SK-N-MC (cell line): ENCODE measurements around the gene LHFPL6.

Source experiments
- DNase-seq: peaks from one replicate; pipeline ENCODE4 v3.0.0-alpha.2; 2011; ENCODE audit warnings: low read depth, low spot score
- H3K27ac ChIP-seq: fragments of 200-600 bp; sonication (generic); 2 replicates; pipeline ENCODE4 v1.5.1; 2016; ENCODE audit warnings: mixed run types
- H3K36me3 ChIP-seq: fragments of 200-600 bp; sonication (generic); 2 replicates; pipeline ENCODE4 v1.6.1; 2017; ENCODE audit warnings: antibody characterized with exemption, low read length, mixed read lengths; ENCODE audit not compliant: insufficient read depth
- H3K4me3 ChIP-seq: fragments of 200-600 bp; sonication (generic); 2 replicates; pipeline ENCODE4 v1.5.1; 2016
- H3K9ac ChIP-seq: fragments of 200-600 bp; sonication (generic); 2 replicates; pipeline ENCODE4 v1.8.0; 2017; ENCODE audit warnings: mixed run types, mixed read lengths; ENCODE audit not compliant: insufficient read length
- H3K9me3 ChIP-seq: fragments of 200-600 bp; sonication (generic); 2 replicates; pipeline ENCODE4 v1.6.1; 2017; ENCODE audit warnings: low read depth, mild to moderate bottlenecking, antibody characterized with exemption, low read length, moderate library complexity, mixed read lengths
- EZH2 ChIP-seq: fragments of 200-600 bp; sonication (generic); IDR thresholded peaks from one replicate; pipeline ENCODE4 v1.6.1; 2017; ENCODE audit warnings: antibody characterized with exemption
- FOXP2 ChIP-seq: optimal IDR thresholded peaks from 2 replicates; pipeline ENCODE3; 2011; ENCODE audit warnings: mild to moderate bottlenecking, moderate library complexity; ENCODE audit not compliant: insufficient read depth; ENCODE audit errors: extremely low read length, control extremely low read depth
- POLR2AphosphoS5 ChIP-seq: IDR thresholded peaks from 2 replicates; pipeline ENCODE4 v1.6.1; 2012; ENCODE audit warnings: mild to moderate bottlenecking, low read depth, low read length, borderline replicate concordance

Gene LHFPL6

GRCh38 chr13:39509616-39510315, 93.2 kb downstream of the LHFPL6 start:
- Histone ChIP-seq H3K36me3 (no peaks in the 10 kb centered on the region), H3K27ac (no peak overlapping the region), H3K9me3 (no peaks in the 10 kb centered on the region), H3K4me3 (no peak overlapping the region), H3K9ac (no peak overlapping the region)
- no peak for TF ChIP-seq POLR2AphosphoS5
- no peak for TF ChIP-seq FOXP2
- no peak for TF ChIP-seq EZH2
- DNase-seq, result no peak

GRCh38 chr13:39506559-39507390, 96.2 kb downstream of the LHFPL6 start:
- no peaks in the 10 kb centered on the region for H3K9me3 ChIP-seq
- H3K9ac ChIP-seq, result no peak overlapping the region
- no peak overlapping the region for H3K27ac ChIP-seq
- no peaks in the 10 kb centered on the region for H3K36me3 ChIP-seq
- DNase-seq, result no peak
- no peak overlapping the region for H3K4me3 ChIP-seq
- no peak for TF ChIP-seq POLR2AphosphoS5
- no peak for TF ChIP-seq FOXP2
- TF ChIP-seq EZH2, result no peak

- Histone ChIP-seq H3K4me3 (no peak overlapping the region), H3K9me3 (no peaks in the 10 kb centered on the region), H3K27ac (no peak overlapping the region), H3K9ac (no peak overlapping the region), H3K36me3 (no peaks in the 10 kb centered on the region)
- no peak for TF ChIP-seq EZH2
- TF ChIP-seq FOXP2, result no peak
- no peak for TF ChIP-seq POLR2AphosphoS5
- no peak for DNase-seq
These were observed 97.8 kb downstream of the LHFPL6 start for GRCh38 chr13:39505151-39505550.

- H3K9ac ChIP-seq, result no peak overlapping the region
- TF ChIP-seq EZH2 (no peak), FOXP2 (no peak), POLR2AphosphoS5 (no peak)
- H3K4me3 ChIP-seq, result no peak overlapping the region
- no peaks in the 10 kb centered on the region for H3K9me3 ChIP-seq
- no peak for DNase-seq
- H3K36me3 ChIP-seq, result no peaks in the 10 kb centered on the region
- H3K27ac ChIP-seq, result no peak overlapping the region
These were observed 99.9 kb downstream of the LHFPL6 start for GRCh38 chr13:39503048-39503447.

GRCh38 chr13:39501702-39502324, 101.2 kb downstream of the LHFPL6 start:
- no peak for TF ChIP-seq EZH2
- no peak for TF ChIP-seq FOXP2
- TF ChIP-seq POLR2AphosphoS5, result no peak
- Histone ChIP-seq H3K9me3 (no peaks in the 10 kb centered on the region), H3K27ac (no peak overlapping the region), H3K4me3 (no peak overlapping the region), H3K9ac (no peak overlapping the region), H3K36me3 (no peaks in the 10 kb centered on the region)
- no peak for DNase-seq

GRCh38 chr13:39499604-39500003, 103.4 kb downstream of the LHFPL6 start:
- no peak overlapping the region for H3K4me3 ChIP-seq
- no peak for TF ChIP-seq POLR2AphosphoS5
- TF ChIP-seq EZH2, result no peak
- no peak for TF ChIP-seq FOXP2
- DNase-seq, result no peak
- H3K9ac ChIP-seq, result no peak overlapping the region
- H3K9me3 ChIP-seq, result no peaks in the 10 kb centered on the region
- no peak overlapping the region for H3K27ac ChIP-seq
- H3K36me3 ChIP-seq, result no peaks in the 10 kb centered on the region

GRCh38 chr13:39498471-39499114, 104.4 kb downstream of the LHFPL6 start:
- Histone ChIP-seq H3K4me3 (no peak overlapping the region), H3K9me3 (no peaks in the 10 kb centered on the region), H3K27ac (no peak overlapping the region), H3K36me3 (no peaks in the 10 kb centered on the region), H3K9ac (no peak overlapping the region)
- TF ChIP-seq EZH2, result no peak
- TF ChIP-seq POLR2AphosphoS5, result no peak
- TF ChIP-seq FOXP2, result no peak
- no peak for DNase-seq

- no peak for DNase-seq
- Histone ChIP-seq H3K9me3 (no peaks in the 10 kb centered on the region), H3K9ac (no peak overlapping the region), H3K4me3 (no peak overlapping the region), H3K36me3 (no peaks in the 10 kb centered on the region), H3K27ac (no peak overlapping the region)
- no peak for TF ChIP-seq POLR2AphosphoS5
- TF ChIP-seq FOXP2, result no peak
- no peak for TF ChIP-seq EZH2
These were observed 106.5 kb downstream of the LHFPL6 start for GRCh38 chr13:39496506-39496905.
